ENCODE measurements around the gene LCN2. TPM values are rescaled to one million over a fixed set of nuclear protein-coding genes. Genes with fewer than 3 reads are reported as not detected.

The LCN2 gene
- total RNA-seq, 2 donors from 2014 or later = 30.5 to 43.7 TPM

DNA sequence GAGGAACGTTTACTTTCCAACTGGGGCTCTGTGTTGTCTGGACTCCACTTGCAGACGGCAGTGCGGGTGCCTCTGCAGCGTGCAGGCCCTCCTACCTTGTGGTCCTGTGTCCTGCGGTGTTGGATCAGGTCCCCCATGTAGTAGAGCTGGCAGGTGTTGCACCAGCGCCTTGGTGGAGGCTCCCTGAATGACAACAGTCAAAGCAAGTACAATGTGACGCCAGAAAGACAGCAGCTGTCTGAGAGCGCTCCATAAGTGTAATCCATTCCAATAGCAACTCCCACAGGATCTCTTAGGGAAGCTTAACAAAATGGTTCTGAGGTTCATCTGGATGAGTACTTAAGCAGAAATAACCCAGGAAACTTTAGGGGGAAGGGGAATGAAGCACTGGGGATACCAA, 20.7 kb downstream of the LCN2 start:
- peaks cover 0 to 33% of the 10 kb centered on the region in 2 donors for H3K36me3 ChIP-seq
- DNase-seq (ENCODE audit: low spot score) = no peak
- 90% methylated on average over 8 of the region's 8 CpGs for WGBS
- intact Hi-C loops (cut with DNase I) = no loop called here
- no peaks in the 10 kb centered on the region for H3K27me3 ChIP-seq (replicated peaks; ENCODE audit: insufficient read depth)
- H3K4me1 ChIP-seq (replicated peaks) = no peaks in the 10 kb centered on the region
- no peak for TF ChIP-seq CTCF (IDR thresholded peaks at IDR 0.05)
- no peak for TF ChIP-seq POLR2AphosphoS5 (IDR thresholded peaks at IDR 0.05)
- TF ChIP-seq POLR2A (IDR thresholded peaks at IDR 0.05) = no peak
- no peaks in the 10 kb centered on the region for H3K9me3 ChIP-seq
- H3K27ac ChIP-seq = no peak overlapping the region
- H3K4me3 ChIP-seq = no peak overlapping the region

GRCh38 chr9:128174062-128174461, 24.8 kb downstream of the LCN2 start:
- no peak for DNase-seq (ENCODE audit: low spot score)
- TF ChIP-seq POLR2A (IDR thresholded peaks at IDR 0.05) (no peak), CTCF (IDR thresholded peaks at IDR 0.05) (no peak), POLR2AphosphoS5 (IDR thresholded peaks at IDR 0.05) (no peak)
- 89% methylated on average over 4 of the region's 4 CpGs for WGBS
- H3K36me3 ChIP-seq = peaks cover 14% of the 10 kb centered on the region in 2 donors
- H3K27me3 ChIP-seq (replicated peaks; ENCODE audit: insufficient read depth) = no peaks in the 10 kb centered on the region
- no peaks in the 10 kb centered on the region for H3K4me1 ChIP-seq (replicated peaks)
- H3K4me3 ChIP-seq = no peak overlapping the region
- H3K9me3 ChIP-seq = no peaks in the 10 kb centered on the region
- H3K27ac ChIP-seq = no peak overlapping the region
- intact Hi-C loops (cut with DNase I) = no loop called here

GRCh38 chr9:128175102-128175563, 25.9 kb downstream of the LCN2 start:
- WGBS = 78% methylated on average over 8 of the region's 8 CpGs
- Histone ChIP-seq H3K9me3 (no peaks in the 10 kb centered on the region), H3K27me3 (replicated peaks; ENCODE audit: insufficient read depth) (no peaks in the 10 kb centered on the region), H3K4me3 (no peak overlapping the region), H3K27ac (no peak overlapping the region), H3K4me1 (replicated peaks) (no peaks in the 10 kb centered on the region), H3K36me3 (peaks cover 15 to 21% of the 10 kb centered on the region in 2 donors)
- no peak for DNase-seq (ENCODE audit: low spot score)
- TF ChIP-seq POLR2AphosphoS5 (IDR thresholded peaks at IDR 0.05) (no peak), CTCF (IDR thresholded peaks at IDR 0.05) (no peak), POLR2A (IDR thresholded peaks at IDR 0.05) (no peak)
- intact Hi-C loops (cut with DNase I) = no loop called here

GRCh38 chr9:128175726-128176125, 26.5 kb downstream of the LCN2 start:
- intact Hi-C loops (cut with DNase I) = no loop called here
- H3K27ac ChIP-seq = no peak overlapping the region
- H3K27me3 ChIP-seq (replicated peaks; ENCODE audit: insufficient read depth) = no peaks in the 10 kb centered on the region
- 98% methylated on average over 2 of the region's 2 CpGs for WGBS
- no peak overlapping the region for H3K4me3 ChIP-seq
- peaks cover 17 to 25% of the 10 kb centered on the region in 2 donors for H3K36me3 ChIP-seq
- TF ChIP-seq POLR2AphosphoS5 (IDR thresholded peaks at IDR 0.05) (no peak), CTCF (IDR thresholded peaks at IDR 0.05) (no peak), POLR2A (IDR thresholded peaks at IDR 0.05) (no peak)
- no peak for DNase-seq (ENCODE audit: low spot score)
- H3K4me1 ChIP-seq (replicated peaks) = no peaks in the 10 kb centered on the region
- H3K9me3 ChIP-seq = no peaks in the 10 kb centered on the region

- H3K4me1 ChIP-seq (replicated peaks) = no peaks in the 10 kb centered on the region
- DNase-seq (ENCODE audit: low spot score) = no peak
- TF ChIP-seq POLR2A (IDR thresholded peaks at IDR 0.05) (no peak), POLR2AphosphoS5 (IDR thresholded peaks at IDR 0.05) (no peak), CTCF (IDR thresholded peaks at IDR 0.05) (no peak)
- H3K9me3 ChIP-seq = no peaks in the 10 kb centered on the region
- intact Hi-C loops (cut with DNase I) = no loop called here
- no peaks in the 10 kb centered on the region for H3K27me3 ChIP-seq (replicated peaks; ENCODE audit: insufficient read depth)
- H3K27ac ChIP-seq = no peak overlapping the region
- peaks cover 17 to 25% of the 10 kb centered on the region in 2 donors for H3K36me3 ChIP-seq
- no peak overlapping the region for H3K4me3 ChIP-seq
- 95% methylated on average over 11 of the region's 11 CpGs for WGBS
These were observed 29.7 kb downstream of the LCN2 start for GRCh38 chr9:128178806-128179431.
